Peyer's patch (tissue), 4 donors: ENCODE measurements around the gene WSB1. TPM values are rescaled to one million over a fixed set of nuclear protein-coding genes. Genes with fewer than 3 reads are reported as not detected.

ENCODE experiments used
- DNase-seq, 3 donors: peaks; one replicate each; pipeline ENCODE4 v3.0.0-alpha.2; 2017 to 2019
- H3K27ac ChIP-seq, 4 donors: fragments of 200-600 bp; sonication (generic); one replicate each; pipeline ENCODE4 v1.5.1; 2016 to 2019
- H3K27me3 ChIP-seq, 2 donors: fragments of 200-600 bp; sonication (generic); one replicate each; pipeline ENCODE4 v1.5.1; 2019
- H3K36me3 ChIP-seq, 3 donors: fragments of 200-600 bp; sonication (generic); one replicate each; pipeline ENCODE4 v1.5.1; 2016 to 2019
- H3K4me1 ChIP-seq, 4 donors: fragments of 200-600 bp; sonication (generic); one replicate each; pipeline ENCODE4 v1.5.1; 2016 to 2019
- H3K4me3 ChIP-seq, 4 donors: fragments of 200-600 bp; sonication (generic); 1 replicate in 3 of 4; 2 replicates in 1 of 4; pipeline ENCODE4 v1.5.1; 2016 to 2019; ENCODE audit warnings: mild to moderate bottlenecking in 1 of 4
- H3K9me3 ChIP-seq, 4 donors: fragments of 200-600 bp; sonication (generic); one replicate each; pipeline ENCODE4 v1.5.1; 2016 to 2019; ENCODE audit warnings: mild to moderate bottlenecking in 1 of 4
- POLR2A ChIP-seq, 2 donors: fragments of 450-650 bp; IDR thresholded peaks; one replicate each; pipeline ENCODE4 v1.5.1; 2017; ENCODE audit warnings: antibody characterized with exemption in 2 of 2, mild to moderate bottlenecking in 2 of 2, moderate library complexity in 2 of 2
- total RNA-seq, 4 donors: library from RNA; depleted of rRNA; stranded (reverse); fragments of >200 nt; gene quantifications; one replicate each; pipeline ENCODE4 v1.1.0, GENCODE V29; 2016
- TF ChIP-seq, protein P1 (sequence below), 6 experiments: fragments of 450-650 bp in 4 of 6; fragments of 200-600 bp in 2 of 6; sonication (generic) in 1 of 6; IDR thresholded peaks; one replicate each; pipeline ENCODE4 v1.5.1; 2017 to 2019; ENCODE audit warnings: antibody characterized with exemption in 6 of 6, mild to moderate bottlenecking in 3 of 6, moderate library complexity in 1 of 6

Gene WSB1
- total RNA-seq, 4 donors from 2014 or later: 61.5 to 208 (median 112) TPM

DNA sequence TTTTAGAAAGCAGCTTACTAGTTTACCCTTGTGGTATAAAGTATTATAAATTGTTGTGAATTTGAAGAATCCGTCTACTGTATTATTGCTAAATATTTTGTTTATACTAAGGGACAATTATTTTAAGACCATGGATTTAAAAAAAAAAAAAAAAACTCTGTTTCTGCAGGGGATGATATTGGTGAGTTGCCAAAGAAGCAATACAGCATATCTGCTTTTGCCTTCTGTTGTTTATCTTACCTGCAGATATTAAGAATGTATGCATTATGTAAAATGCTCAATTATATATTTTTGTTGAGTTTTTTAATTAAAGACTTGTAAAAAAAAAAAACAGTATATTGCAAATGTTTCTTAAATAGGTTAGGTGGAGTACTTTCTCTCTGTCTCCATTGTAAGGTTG, 19.4 kb downstream of the WSB1 start:
- Histone ChIP-seq H3K4me3 (no peak overlapping the region), H3K36me3 (peaks cover 0 to 97% (median 4%) of the 10 kb centered on the region in 3 donors), H3K27ac (no peak overlapping the region), H3K9me3 (no peaks in the 10 kb centered on the region), H3K27me3 (no peaks in the 10 kb centered on the region), H3K4me1 (peaks cover 0 to 20% (median 0%) of the 10 kb centered on the region in 4 donors)
- DNase-seq: no peak
- TF ChIP-seq, protein P1, sequence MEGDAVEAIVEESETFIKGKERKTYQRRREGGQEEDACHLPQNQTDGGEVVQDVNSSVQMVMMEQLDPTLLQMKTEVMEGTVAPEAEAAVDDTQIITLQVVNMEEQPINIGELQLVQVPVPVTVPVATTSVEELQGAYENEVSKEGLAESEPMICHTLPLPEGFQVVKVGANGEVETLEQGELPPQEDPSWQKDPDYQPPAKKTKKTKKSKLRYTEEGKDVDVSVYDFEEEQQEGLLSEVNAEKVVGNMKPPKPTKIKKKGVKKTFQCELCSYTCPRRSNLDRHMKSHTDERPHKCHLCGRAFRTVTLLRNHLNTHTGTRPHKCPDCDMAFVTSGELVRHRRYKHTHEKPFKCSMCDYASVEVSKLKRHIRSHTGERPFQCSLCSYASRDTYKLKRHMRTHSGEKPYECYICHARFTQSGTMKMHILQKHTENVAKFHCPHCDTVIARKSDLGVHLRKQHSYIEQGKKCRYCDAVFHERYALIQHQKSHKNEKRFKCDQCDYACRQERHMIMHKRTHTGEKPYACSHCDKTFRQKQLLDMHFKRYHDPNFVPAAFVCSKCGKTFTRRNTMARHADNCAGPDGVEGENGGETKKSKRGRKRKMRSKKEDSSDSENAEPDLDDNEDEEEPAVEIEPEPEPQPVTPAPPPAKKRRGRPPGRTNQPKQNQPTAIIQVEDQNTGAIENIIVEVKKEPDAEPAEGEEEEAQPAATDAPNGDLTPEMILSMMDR (IDR thresholded peaks at IDR 0.05): no peak
- TF ChIP-seq POLR2A (IDR thresholded peaks at IDR 0.05): no peak

DNA sequence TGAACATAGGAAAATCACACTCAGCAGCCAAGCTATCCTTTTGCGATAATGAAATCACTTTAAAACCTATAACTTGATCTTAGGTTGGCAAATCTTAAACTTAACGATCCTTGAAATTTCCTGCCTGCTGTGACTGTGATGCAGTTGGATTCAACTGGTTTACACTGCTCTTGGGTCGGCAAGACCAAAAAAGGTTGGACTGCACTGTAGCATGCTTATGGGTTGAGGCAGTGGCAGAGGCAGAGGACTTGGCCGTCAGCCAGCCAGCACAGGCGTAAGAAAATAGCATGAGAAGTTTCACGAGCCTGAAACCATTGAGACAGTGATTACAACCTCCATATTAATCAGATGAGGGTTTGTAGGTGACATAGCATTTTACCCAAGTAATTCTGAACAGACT, 21.4 kb downstream of the WSB1 start:
- Histone ChIP-seq H3K27ac (peak overlapping the region in 3 of 4 donors; percentile 2 to 74 (median 62)), H3K36me3 (peaks cover 0 to 84% (median under 1%) of the 10 kb centered on the region in 3 donors), H3K4me3 (no peak overlapping the region)

DNA sequence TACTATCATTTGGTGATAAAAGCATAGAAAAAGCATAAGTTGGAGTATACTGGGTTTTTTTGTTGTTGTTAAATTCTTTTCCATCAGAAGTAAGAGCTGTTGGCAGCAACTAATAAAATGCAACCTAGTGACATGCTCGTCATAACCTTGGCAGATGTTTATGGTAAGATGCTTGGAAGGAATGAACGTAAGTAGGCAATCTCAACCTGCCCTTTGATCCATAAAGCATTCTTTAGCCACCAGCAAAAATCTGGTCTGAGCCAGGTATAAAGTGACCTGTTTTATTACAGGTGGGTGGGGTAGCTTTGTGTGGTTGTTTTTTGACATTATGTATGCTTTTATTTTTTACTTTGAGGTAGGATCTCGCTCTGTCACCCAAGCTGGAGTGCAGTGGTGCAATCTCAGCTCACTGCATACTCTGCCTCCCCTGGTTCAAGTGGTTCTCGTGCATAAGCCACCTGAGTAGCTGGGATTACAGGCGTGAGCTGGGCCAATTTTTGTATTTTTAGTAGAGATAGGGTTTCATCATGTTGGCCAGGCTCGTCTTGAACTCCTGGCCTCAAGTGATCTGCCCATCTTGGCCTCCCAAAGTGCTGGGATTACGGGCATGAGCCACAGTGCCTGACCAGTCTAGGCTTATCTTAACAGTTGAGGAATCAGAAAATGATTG, 22.0 kb downstream of the WSB1 start:
- peaks cover 0 to 31% (median 3%) of the 10 kb centered on the region in 4 donors for H3K4me1 ChIP-seq
- H3K4me3 ChIP-seq: no peak overlapping the region
- TF ChIP-seq POLR2A (IDR thresholded peaks at IDR 0.05): no peak
- TF ChIP-seq, protein P1 (IDR thresholded peaks at IDR 0.05): no peak
- H3K9me3 ChIP-seq: no peaks in the 10 kb centered on the region
- H3K27ac ChIP-seq: peak overlapping the region in 3 of 4 donors; percentile 2 to 74 (median 62)
- DNase-seq: no peak
- H3K36me3 ChIP-seq: peaks cover 0 to 78% (median 0%) of the 10 kb centered on the region in 3 donors
- H3K27me3 ChIP-seq: no peaks in the 10 kb centered on the region

More for the DNA sequence above, 21.4 kb downstream of the WSB1 start:
- TF ChIP-seq, protein P1 (IDR thresholded peaks at IDR 0.05): no peak
- TF ChIP-seq POLR2A (IDR thresholded peaks at IDR 0.05): no peak
- Histone ChIP-seq H3K9me3 (no peaks in the 10 kb centered on the region), H3K27me3 (no peaks in the 10 kb centered on the region), H3K4me1 (peaks cover 0 to 30% (median 3%) of the 10 kb centered on the region in 4 donors)
- peak in 1 of 3 donors; percentile 70 for DNase-seq

DNA sequence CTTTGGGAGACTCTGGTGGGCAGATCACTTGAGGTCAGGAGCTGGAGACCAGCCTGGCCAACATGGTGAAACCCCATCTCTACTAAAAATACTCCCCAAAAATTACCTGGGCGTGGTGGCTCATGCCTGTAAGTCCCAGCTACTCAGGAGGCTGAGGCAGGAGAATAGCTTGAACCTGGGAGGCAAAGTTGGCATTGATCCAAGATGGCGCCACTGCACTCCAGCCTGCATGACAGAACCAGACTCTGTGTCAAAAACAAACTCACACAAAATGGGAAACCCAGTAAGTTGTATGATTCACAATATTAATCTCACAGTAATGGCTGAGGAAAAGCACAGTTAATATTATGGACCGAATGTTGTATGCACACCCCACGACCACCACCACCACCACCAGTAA, 24.3 kb downstream of the WSB1 start:
- Histone ChIP-seq H3K4me3 (no peak overlapping the region), H3K4me1 (peaks cover 0 to 36% (median 3%) of the 10 kb centered on the region in 4 donors), H3K27ac (no peak overlapping the region), H3K36me3 (peaks cover 0 to 55% (median 0%) of the 10 kb centered on the region in 3 donors), H3K27me3 (no peaks in the 10 kb centered on the region), H3K9me3 (no peaks in the 10 kb centered on the region)
- no peak for DNase-seq
- TF ChIP-seq POLR2A (IDR thresholded peaks at IDR 0.05): no peak
- TF ChIP-seq, protein P1 (IDR thresholded peaks at IDR 0.05): no peak

DNA sequence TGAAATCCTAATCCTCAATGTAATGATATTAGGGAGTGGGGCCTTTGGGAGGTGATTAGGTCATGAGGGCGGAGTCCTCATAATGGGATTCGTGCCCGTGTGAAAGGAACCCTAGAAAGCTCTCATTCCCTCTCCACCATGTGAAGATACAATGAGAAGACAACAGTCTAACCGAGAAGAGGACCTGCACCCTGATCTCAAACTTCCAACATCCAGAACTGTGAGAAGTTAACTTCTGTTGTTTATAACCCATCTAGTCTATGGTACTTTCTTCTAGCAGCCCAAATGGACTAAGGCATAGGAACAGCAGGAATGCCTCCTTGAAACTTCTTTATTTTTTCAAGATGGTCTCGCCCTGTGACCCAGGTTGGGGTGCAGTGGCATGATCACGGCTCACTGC, 24.7 kb downstream of the WSB1 start:
- DNase-seq: no peak
- Histone ChIP-seq H3K4me3 (no peak overlapping the region), H3K4me1 (peaks cover 0 to 40% (median 3%) of the 10 kb centered on the region in 4 donors), H3K36me3 (peaks cover 0 to 51% (median 0%) of the 10 kb centered on the region in 3 donors), H3K9me3 (no peaks in the 10 kb centered on the region), H3K27me3 (no peaks in the 10 kb centered on the region), H3K27ac (no peak overlapping the region)
- no peak for TF ChIP-seq POLR2A (IDR thresholded peaks at IDR 0.05)
- TF ChIP-seq, protein P1 (IDR thresholded peaks at IDR 0.05): no peak
